Cortex of kidney (tissue), 1 donor: ENCODE measurements around the gene CAP1.
"Not testable (repeated sequence)": the region's sequence is repeated elsewhere in the genome, so short reads cannot be mapped to it uniquely, and the experiment has no call there.

Source experiments
- DNase-seq: peaks from one replicate; lab custom pipeline; 2025; lab: John Stamatoyannopoulos, UW

CAP1 gene

GRCh38 chr1:40059338-40059959 is 18.9 kb downstream of the CAP1 start:
- DNase-seq, result no peak

GRCh38 chr1:40059960-40060750 is 19.6 kb downstream of the CAP1 start:
- no peak for DNase-seq

- DNase-seq, result no peak
These were observed 24.4 kb downstream of the CAP1 start for GRCh38 chr1:40064797-40065499.

GRCh38 chr1:40067023-40067422 is 26.5 kb downstream of the CAP1 start:
- no peak for DNase-seq

- no peak for DNase-seq
These were observed 27.3 kb downstream of the CAP1 start for GRCh38 chr1:40067851-40068250.

- DNase-seq, result no peak
These were observed 31.6 kb downstream of the CAP1 start for GRCh38 chr1:40072142-40072541.

- DNase-seq, result no peak
These were observed 32.5 kb downstream of the CAP1 start for GRCh38 chr1:40073062-40073461.

DNA sequence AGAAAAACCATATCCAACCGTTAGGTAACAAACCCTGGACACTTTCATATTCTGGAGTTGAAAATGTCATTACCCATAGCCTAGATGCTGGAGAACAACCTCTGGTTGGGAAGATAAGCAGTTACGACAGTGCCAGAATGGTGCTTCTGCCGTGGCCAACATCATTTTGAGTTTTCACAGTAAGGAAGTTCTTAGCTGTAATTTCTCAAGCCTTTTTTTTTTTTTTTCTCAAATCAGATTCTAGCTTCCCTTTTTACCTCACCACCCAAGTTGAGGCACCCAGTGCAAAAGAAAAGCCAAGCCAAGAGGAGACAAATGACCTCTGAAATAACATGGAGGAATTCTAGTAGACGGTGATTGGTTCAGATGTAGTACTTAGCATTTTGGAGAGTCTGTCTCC is 34.7 kb downstream of the CAP1 start:
- no peak for DNase-seq

GRCh38 chr1:40076895-40077312 is 36.4 kb downstream of the CAP1 start:
- DNase-seq, result no peak

- no peak for DNase-seq
These were observed 38.2 kb downstream of the CAP1 start for GRCh38 chr1:40078512-40079333.

DNA sequence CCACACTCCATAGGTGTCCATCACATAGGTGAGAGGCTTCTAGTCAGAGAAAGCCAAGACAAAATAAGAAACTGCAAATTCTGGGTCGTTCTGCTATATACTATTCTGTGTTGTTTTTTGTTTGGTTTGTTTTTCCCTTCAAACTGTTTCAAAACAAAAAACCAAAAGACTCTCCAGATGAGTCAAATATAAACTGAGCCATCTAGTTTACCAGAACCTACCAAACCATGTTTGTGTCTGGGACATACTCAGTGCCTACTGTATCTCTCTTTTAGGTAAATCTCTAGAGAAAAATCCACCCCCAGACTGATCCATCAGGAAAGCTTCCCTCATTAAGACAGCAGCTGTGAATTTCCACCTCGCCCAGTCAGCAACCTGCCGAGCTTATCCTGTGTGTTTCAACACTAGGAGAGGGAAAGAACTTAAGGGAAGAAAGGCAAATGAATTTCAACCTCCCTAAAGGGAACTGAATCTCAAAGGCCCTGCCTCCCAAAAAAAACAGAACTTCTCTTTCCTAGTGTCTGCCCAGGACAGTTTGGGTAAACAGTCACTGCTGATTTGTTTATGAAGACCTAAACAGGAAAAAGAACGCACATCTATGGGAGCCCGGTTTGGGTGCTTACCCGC is 39.4 kb downstream of the CAP1 start:
- DNase-seq, result no peak

DNA sequence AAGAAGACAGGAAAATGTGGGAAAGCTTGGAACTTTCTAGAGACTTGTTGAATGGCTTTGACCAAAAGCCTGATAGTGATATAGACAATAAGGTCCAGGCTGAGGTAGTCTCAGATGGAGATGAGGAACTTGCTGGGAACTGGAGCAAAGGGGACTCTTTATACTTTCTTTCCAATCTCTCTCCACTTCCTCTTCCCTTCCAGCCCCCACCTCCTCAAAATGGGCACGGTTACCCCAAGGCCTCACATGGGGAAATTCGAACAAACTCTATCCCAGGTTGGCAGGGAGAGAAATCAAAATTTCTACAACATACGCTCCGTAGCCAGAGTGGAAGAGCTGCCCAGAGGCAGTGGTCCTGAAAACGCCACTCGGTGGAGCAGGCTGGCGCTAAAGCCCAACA is 41.3 kb downstream of the CAP1 start:
- no peak for DNase-seq

DNA sequence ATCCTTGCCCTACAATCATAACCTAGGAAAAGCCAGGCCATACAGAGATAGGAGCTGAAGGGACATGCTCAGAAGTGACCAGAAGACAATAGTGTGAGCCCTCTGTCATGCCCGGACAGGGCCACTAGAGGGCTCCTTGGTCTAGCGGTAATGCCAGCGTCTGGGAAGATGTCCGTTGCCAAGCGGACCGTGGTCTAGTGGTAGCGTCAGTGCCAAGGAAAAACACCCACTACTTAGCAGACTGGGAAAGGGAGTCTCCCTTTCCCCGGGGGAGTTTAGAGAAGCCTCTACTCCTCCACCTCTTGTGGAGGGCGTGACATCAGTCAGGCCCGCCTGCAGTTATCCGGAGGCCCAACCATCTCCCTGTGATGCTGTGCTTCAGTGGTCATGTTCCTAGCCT is 44.2 kb downstream of the CAP1 start:
- DNase-seq, result not testable (repeated sequence)

GRCh38 chr1:40090652-40091355 is 50.3 kb downstream of the CAP1 start:
- no peak for DNase-seq

- DNase-seq, result no peak
These were observed 51.7 kb downstream of the CAP1 start for GRCh38 chr1:40092241-40092640.

DNA sequence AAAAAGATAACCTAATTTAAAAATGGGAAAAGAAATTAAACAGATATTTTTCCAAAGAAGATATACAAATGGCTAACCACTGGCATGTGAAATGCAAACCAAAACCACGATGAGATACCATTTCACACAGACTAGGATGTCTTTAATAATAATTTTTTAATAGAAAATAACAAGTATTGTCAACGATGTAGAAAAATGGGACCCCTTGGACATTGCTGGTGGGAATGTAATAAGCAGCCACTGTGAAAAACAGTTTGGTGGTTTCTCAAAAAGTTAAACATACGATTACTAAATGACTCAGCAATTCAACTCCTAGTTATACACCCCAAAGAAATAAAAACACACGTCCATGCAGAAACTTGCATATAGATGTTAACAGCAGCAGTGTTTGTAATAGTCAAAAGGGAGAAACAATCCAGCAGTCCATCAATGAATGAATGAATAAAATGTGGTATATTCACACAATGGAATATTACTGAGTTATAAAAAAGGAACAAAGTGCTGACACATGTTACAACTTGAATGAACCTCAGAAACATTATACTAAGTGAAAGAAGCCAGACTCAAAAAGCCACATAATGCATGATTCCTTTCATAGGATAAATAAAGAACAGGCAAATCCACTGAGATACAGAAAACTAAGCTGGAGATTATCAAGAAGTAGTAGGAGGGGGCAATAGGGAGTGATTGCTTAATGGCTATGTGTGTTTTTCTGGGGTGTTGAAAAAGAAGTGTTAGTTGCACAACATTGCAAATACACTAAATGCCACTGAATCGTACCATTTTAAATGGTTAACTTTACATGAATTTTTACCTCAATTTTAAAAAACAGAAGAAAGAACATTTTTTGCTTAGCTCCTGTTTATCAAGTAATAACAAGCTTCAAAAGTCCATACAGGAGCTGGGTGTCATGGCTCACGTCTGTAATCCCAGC is 52.4 kb downstream of the CAP1 start:
- DNase-seq, result no peak

DNA sequence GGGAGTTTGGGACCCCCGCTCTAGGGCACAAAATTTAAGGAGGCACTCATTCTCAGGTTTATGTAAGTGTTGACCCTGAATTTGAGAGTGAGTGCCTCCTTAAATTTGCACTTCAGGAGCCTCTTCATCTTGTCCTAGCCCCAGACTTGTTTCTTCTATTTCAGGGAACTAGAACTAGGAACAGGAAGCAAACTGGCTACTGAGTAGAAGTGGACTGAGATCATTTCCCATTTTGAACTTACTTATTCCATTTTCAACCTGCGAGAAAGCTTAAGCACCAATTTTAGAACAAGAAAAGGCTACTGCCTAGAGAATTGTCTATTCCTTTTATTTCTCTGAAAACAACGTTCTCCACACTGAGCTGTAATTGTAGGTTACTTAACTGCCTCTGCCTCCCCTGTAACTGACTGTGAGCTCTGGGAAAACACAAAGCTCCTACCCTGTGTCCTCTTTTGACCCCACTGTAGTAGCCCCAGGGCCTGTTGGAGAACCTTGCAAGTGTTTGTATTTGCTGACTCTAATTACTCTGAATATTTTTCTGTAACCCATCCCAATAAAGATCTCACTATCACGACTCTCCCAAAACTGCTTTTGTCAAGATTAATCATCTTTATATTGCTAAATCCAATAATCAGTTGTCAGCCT is 54.1 kb downstream of the CAP1 start:
- DNase-seq, result no peak

DNA sequence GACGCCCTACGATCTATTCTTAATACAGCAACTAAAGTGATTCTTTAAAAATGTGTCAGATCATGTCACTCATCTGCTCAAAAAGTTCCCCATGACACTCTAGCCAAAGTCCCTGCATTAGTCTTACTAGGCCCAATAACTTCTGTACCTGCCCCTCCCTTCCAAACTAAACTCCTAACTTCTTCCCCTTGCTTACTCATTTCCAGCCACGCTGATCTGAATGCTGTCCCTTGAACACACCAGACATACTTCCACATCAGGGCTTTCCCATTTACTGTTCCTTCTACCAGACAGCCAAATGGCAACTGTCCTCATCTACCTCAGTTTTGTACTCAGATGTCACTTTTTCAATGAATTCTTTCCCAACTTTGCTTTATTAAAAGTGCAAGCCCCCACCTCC is 55.3 kb downstream of the CAP1 start:
- no peak for DNase-seq

DNA sequence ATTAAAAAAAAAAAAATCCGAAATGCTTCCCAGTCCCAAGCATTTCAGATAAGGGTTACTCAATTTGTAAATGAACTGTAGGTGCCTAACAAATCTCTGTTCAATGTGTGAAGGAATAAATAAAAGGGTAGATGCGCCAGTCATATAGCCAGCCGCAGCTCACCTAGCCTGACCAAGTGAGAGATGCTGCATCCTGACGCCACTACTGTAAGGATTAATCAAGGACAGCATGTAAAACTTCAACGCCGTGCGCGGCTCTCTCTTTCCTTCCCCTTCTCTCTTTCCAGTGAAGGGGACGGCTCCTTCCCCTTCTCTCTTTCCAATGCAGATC is 56.1 kb downstream of the CAP1 start:
- no peak for DNase-seq
